Epithelial cell of esophagus (primary cell): ENCODE measurements around the gene AAK1.
A peak's percentile ranks its signal among the peaks of the same experiment; 100 is the strongest.

Experiments used
- DNase-seq: peaks from one replicate; pipeline ENCODE4 v3.0.0; 2010; ENCODE audit warnings: low read depth
- H3K4me3 ChIP-seq: 2 replicates; pipeline ENCODE4 v1.5.1; 2011; ENCODE audit warnings: mild to moderate bottlenecking, low read length, control low read depth
- TF ChIP-seq, protein P1 (sequence below): IDR thresholded peaks from 2 replicates; pipeline ENCODE4 v1.5.1; 2011; ENCODE audit warnings: low read depth, mild to moderate bottlenecking, low read length, control low read depth, inconsistent platforms; ENCODE audit not compliant: insufficient read depth; ENCODE audit errors: missing control alignments

The AAK1 gene

DNA sequence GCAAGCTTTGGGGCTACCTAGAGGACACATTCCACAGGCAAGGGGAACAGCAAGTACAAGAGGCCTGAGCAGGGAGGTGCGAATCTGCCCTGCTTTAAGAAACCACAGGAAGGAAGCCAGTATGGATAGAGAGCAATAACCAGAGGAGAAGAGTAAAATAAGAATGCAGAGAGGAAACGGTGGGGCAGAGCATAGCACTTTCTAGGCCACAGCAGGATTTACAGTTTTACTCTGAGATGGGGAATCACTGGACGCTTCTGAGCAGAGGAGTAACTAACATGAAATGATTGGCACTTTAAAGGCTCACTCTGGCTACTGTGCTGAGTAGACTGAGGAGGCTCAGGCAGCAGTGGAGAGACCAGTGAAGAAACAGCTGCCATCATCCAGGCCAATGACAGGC is 23.8 kb downstream of the AAK1 start:
- no peak overlapping the region for H3K4me3 ChIP-seq
- no peak for DNase-seq
- TF ChIP-seq, protein P1, sequence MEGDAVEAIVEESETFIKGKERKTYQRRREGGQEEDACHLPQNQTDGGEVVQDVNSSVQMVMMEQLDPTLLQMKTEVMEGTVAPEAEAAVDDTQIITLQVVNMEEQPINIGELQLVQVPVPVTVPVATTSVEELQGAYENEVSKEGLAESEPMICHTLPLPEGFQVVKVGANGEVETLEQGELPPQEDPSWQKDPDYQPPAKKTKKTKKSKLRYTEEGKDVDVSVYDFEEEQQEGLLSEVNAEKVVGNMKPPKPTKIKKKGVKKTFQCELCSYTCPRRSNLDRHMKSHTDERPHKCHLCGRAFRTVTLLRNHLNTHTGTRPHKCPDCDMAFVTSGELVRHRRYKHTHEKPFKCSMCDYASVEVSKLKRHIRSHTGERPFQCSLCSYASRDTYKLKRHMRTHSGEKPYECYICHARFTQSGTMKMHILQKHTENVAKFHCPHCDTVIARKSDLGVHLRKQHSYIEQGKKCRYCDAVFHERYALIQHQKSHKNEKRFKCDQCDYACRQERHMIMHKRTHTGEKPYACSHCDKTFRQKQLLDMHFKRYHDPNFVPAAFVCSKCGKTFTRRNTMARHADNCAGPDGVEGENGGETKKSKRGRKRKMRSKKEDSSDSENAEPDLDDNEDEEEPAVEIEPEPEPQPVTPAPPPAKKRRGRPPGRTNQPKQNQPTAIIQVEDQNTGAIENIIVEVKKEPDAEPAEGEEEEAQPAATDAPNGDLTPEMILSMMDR = no peak

DNA sequence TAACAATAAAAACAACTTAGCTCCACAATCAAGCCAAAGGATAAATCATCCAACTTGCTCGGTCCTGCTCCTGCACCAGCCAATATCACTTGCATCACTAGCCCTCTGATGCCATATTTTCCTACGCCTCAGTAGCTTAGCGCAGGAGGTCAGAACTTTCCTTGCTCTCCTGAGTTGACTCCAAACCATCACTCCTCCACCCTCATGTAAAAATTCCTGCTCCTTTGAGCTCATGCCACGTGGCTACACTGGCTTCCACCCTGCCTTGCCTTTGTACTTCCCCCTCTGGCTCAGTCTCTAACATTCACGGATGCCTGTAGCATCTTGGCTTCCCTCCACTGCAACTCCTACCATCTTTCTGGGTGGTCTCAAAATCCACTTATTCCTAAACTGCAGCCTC is 25.2 kb downstream of the AAK1 start:
- no peak overlapping the region for H3K4me3 ChIP-seq
- TF ChIP-seq, protein P1 = no peak
- DNase-seq = no peak

DNA sequence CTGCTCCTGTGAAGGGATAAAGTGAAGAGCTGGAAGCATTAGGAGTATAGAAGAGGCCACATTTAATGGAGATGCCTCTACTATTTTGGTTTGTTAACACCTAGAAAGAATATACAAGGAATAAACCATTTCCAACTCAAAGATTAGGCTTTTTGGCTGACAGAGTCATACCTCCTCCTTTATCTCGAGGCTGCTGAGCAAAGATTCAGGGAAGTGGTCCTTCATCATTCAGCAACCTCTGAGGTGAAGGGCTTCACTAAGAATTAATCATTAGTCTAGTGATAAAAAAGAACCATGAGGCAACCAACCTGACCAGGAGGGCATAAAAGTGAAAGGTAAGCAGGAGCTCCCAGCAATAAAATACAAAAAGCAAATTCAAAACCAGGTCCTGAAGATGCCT is 25.8 kb downstream of the AAK1 start:
- no peak for DNase-seq
- no peak overlapping the region for H3K4me3 ChIP-seq
- TF ChIP-seq, protein P1 = no peak

DNA sequence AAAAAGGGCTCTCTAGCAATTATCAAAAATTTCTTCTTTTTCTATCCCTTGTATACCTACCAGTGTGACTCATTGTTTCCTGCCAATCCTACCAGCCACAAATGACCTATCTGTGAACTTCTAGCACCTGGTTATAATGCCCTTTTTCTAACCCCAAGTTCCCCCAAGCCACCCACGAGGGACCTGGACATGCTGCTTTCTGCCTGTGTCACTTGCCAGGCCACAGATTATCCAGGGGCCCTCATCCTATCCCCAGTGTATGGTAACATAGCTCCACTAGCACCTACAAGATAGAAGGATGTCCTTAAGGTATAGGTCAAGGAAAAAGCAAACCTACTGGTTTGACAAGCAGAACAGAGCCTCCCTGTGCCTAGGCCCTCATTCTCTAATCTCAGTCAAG is 26.8 kb downstream of the AAK1 start:
- peak; percentile 50 for DNase-seq
- no peak overlapping the region for H3K4me3 ChIP-seq
- TF ChIP-seq, protein P1 = no peak

DNA sequence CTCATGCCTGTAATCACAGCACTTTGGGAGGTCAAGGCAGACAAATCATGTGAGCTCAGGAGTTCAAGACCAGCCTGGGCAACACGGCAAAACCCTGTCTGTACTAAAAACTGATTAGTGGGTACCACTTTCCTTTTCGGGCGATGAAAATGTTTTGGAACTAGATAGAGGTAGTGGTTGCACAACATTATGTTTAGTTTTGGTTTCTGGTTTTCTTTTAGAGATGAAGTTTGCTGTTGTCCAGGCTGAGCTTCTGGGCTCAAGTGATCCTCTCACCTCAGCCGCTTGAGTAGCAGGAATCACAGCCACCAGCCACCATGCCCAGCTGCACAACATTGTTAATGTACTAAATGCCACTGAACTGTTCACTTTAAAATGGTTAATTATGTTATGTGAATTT is 27.6 kb downstream of the AAK1 start:
- TF ChIP-seq, protein P1 = no peak
- DNase-seq = no peak
- no peak overlapping the region for H3K4me3 ChIP-seq

DNA sequence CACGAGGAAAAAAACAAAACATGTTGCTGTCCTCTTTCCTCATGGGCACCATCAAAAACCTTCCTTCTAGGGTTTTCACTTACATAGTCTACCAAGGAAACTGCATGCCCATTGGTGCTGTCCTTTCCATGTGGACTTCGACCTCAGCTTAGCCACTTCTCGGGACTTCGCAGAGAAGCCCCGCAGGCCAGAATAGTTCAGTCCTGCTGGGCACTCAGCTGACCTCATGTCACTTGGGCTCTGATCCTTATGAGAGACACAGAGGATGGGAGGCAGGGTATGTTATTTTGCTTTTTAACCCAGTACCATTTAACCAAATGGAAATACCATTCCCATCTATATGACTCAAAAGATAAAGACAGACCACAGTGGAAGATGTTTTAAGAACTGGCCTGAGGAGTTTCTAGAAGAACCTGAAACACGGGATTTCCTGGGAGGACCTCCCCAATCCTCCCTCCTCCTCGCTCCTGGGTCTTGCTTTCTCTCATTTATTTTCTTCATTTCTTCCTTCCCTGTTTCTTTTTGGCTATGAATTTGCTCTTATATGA is 28.4 kb downstream of the AAK1 start:
- peak; percentile 45 for DNase-seq
- TF ChIP-seq, protein P1 = no peak
- H3K4me3 ChIP-seq = no peak overlapping the region

DNA sequence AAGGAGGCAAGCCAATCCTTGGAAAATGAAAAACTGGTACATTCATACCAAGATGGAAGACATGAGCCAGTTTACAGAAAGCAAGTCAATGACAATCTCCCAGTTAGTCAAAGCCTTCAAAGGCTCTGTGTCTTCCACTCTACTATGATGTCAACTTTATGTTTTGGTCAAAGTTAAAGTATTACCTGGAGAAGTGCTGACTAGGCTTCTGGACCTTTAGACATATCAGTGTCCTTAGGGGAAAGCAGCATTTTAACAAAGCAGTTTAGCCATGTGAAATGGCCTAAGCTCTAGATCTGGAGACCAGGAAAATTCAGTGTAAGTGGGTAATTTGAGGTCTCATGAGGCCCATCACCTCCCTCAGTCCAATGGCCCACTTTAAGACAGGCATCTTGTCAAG is 30.8 kb downstream of the AAK1 start:
- TF ChIP-seq, protein P1 = no peak
- H3K4me3 ChIP-seq = no peak overlapping the region
- no peak for DNase-seq
